Thoracic aorta (tissue), 2 donors: ENCODE results near the gene ATG2A. TPM values are rescaled to one million over a fixed set of nuclear protein-coding genes. Genes with fewer than 3 reads are reported as not detected.

Experiments used
- ATAC-seq: fragments of 150-250 bp; one replicate; pipeline ENCODE4 v1.8.0; 2017; ENCODE audit warnings: low read depth; ENCODE audit not compliant: insufficient number of reproducible peaks, low FRiP score
- DNase-seq: peaks from one replicate; pipeline ENCODE4 v3.0.0-alpha.2; 2020; ENCODE audit warnings: low spot score
- H3K27ac ChIP-seq, 2 donors: fragments of 200-600 bp; sonication (generic); 1 replicate in 1 of 2; 2 replicates in 1 of 2; pipeline ENCODE4 v1.5.1; 2016; ENCODE audit warnings: mild to moderate bottlenecking in 2 of 2, moderate library complexity in 2 of 2
- H3K27me3 ChIP-seq: fragments of 200-600 bp; sonication (generic); replicated peaks from 2 replicates; pipeline ENCODE4 v1.6.0; 2016; ENCODE audit warnings: mild to moderate bottlenecking; ENCODE audit not compliant: insufficient read depth
- H3K36me3 ChIP-seq: fragments of 200-600 bp; sonication (generic); one replicate; pipeline ENCODE4 v1.5.1; 2016
- H3K4me1 ChIP-seq, 2 donors: fragments of 200-600 bp; sonication (generic); 1 replicate in 1 of 2; 2 replicates in 1 of 2; pipeline versions ENCODE4 v1.5.1 to v1.6.0; 2016; ENCODE audit warnings: low read depth in 2 of 2, mild to moderate bottlenecking in 1 of 2; ENCODE audit not compliant: control insufficient read depth in 1 of 2
- H3K4me3 ChIP-seq: fragments of 200-600 bp; sonication (generic); 2 replicates; pipeline ENCODE4 v1.5.1; 2016; ENCODE audit warnings: mild to moderate bottlenecking
- H3K9me3 ChIP-seq: fragments of 200-600 bp; sonication (generic); 2 replicates; pipeline ENCODE4 v1.5.1; 2016
- total RNA-seq, 2 donors: library from RNA; depleted of rRNA; stranded (reverse); fragments of >200 nt; gene quantifications; one replicate each; pipeline versions ENCODE4 v1.1.0 to v1.2.3, GENCODE V29; 2016
- TF ChIP-seq, protein P1 (sequence below): fragments of 200-600 bp; sonication (generic); IDR thresholded peaks from one replicate; pipeline ENCODE4 v1.5.1; 2019; ENCODE audit warnings: antibody characterized with exemption

Gene ATG2A
- total RNA-seq, 2 donors from 2014 or later, result 18.5 to 35.2 TPM

DNA sequence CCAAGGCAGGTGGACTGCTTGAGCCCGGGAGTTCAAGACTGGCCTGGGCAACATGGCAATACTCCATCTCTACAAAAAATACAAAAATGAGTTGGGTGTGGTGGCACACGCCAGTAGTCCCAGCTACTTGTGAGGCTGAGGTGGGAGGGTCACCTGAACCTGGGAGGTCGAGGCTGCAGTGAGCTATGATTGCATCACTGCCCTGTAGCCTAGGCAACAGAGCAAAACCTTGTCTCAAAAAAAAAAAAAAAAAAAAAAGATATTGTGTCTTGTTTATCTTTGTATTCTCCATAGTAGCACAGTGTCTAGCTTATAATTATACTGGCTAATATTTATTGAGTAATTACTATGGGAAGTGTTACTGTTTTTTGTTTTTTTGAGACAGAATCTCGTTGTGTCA is 34.5 kb upstream of the ATG2A start:
- no peak overlapping the region for H3K27ac ChIP-seq
- no peaks in the 10 kb centered on the region for H3K4me1 ChIP-seq
- TF ChIP-seq, protein P1, sequence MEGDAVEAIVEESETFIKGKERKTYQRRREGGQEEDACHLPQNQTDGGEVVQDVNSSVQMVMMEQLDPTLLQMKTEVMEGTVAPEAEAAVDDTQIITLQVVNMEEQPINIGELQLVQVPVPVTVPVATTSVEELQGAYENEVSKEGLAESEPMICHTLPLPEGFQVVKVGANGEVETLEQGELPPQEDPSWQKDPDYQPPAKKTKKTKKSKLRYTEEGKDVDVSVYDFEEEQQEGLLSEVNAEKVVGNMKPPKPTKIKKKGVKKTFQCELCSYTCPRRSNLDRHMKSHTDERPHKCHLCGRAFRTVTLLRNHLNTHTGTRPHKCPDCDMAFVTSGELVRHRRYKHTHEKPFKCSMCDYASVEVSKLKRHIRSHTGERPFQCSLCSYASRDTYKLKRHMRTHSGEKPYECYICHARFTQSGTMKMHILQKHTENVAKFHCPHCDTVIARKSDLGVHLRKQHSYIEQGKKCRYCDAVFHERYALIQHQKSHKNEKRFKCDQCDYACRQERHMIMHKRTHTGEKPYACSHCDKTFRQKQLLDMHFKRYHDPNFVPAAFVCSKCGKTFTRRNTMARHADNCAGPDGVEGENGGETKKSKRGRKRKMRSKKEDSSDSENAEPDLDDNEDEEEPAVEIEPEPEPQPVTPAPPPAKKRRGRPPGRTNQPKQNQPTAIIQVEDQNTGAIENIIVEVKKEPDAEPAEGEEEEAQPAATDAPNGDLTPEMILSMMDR, result no peak
- H3K36me3 ChIP-seq, result no peaks in the 10 kb centered on the region
- H3K9me3 ChIP-seq, result no peaks in the 10 kb centered on the region
- ATAC-seq (no peak), DNase-seq (no peak)
- no peak overlapping the region for H3K4me3 ChIP-seq
- no peaks in the 10 kb centered on the region for H3K27me3 ChIP-seq

DNA sequence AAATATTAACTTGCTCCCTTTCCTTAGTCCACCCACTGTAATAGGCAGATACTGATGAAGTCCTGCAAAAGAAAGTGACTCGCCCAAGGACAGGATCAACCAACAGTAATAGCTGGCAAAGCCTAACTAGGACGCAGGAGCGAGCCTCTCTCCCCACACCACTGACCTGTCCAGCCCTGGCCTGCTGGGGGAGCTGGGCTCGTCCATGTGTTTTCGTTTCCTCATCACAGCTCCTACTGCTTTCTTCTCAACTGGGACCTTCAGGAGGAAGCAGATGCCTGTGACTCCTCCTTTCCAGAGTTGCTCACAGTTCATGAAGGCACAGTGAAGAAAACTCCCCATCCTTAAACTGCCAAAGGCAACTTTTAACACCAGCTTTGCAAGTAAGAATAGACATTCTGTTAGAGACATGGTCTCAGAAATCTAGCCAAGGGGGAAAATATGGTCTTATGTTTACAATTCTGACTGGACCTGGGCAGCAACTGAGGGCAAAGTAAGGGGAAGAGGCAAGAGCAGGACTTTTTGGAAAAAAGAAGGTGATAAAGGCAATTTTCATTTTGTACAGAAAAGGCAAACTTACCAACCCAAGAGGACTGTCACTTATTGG is 30.3 kb upstream of the ATG2A start:
- ATAC-seq (no peak), DNase-seq (no peak)
- Histone ChIP-seq H3K27me3 (no peaks in the 10 kb centered on the region), H3K9me3 (no peaks in the 10 kb centered on the region), H3K4me1 (no peaks in the 10 kb centered on the region), H3K36me3 (no peaks in the 10 kb centered on the region), H3K27ac (no peak overlapping the region), H3K4me3 (no peak overlapping the region)
- TF ChIP-seq, protein P1, result no peak

DNA sequence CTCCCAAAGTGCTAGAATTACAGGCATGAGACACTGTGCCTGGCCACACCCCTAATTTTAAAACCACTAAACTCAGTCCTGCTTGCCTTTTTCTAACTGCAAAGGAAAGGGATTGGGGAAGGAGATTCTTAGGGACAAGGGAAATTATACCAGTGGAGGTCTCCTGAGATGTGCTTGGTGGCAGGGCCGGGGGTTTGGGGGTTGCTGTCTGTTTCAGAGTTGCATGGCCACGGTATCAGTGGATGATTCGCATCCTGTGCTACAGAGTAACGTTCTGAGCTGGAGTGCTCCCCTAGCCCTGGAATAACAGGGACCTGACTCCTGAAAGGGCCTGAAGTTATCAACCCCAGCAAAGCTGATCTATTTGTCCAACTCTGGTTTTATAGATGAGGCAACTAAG is 19.5 kb upstream of the ATG2A start:
- ATAC-seq (no peak), DNase-seq (no peak)
- H3K27ac ChIP-seq, result no peak overlapping the region
- peaks cover 0 to 8% of the 10 kb centered on the region in 2 donors for H3K4me1 ChIP-seq
- no peaks in the 10 kb centered on the region for H3K9me3 ChIP-seq
- TF ChIP-seq, protein P1, result no peak
- H3K36me3 ChIP-seq, result peaks cover 17% of the 10 kb centered on the region
- H3K27me3 ChIP-seq, result no peaks in the 10 kb centered on the region
- H3K4me3 ChIP-seq, result no peak overlapping the region

DNA sequence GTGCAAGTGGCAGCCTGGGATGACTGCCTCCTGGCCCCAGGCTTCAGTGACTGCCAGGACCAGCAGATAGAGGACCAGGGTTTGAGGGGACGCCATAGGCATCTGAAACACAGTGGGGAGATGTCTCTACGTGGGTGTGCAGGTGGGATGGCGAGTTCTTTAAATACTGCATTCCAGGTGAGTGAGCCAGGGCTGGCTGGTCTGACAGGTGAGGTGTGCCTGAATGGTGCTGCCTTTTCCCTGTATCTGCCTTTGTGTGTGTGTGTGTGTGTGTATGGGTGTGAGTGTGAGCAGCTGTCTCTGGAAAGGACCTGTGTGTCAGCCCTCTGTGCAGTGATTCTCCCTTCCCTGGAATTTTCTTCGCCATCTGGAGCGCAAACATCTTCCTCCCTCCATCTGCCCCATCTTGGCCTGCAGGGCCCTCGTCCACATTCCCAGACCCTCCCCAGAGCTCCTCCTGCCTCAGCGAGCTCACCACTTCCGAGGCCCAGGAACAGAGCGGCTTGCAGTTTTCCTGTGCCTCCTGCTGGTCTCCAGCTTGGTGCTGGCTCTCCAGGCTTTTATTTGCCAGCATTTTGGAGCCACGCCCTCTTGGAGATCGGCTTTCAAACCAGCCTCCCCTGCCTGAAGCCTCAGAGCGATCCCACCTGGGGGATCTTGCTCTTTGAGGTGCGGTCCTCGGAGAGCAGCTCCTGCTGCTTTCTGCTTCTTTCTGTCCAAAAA is 18.5 kb upstream of the ATG2A start, which contains the start of gene GPHA2:
TSS of gene GPHA2 (minus strand) at position 535 of the 723 bp plus-strand sequence. CDS start at position 102, 433 bp downstream.
- no peak for ATAC-seq
- TF ChIP-seq, protein P1, result no peak
- Histone ChIP-seq H3K4me1 (peaks cover 0 to 8% of the 10 kb centered on the region in 2 donors), H3K27me3 (no peaks in the 10 kb centered on the region), H3K36me3 (peaks cover 28% of the 10 kb centered on the region), H3K9me3 (no peaks in the 10 kb centered on the region), H3K27ac (no peak within 1 kb of the TSS), H3K4me3 (no peak within 1 kb of the TSS)
- DNase-seq, result no peak

DNA sequence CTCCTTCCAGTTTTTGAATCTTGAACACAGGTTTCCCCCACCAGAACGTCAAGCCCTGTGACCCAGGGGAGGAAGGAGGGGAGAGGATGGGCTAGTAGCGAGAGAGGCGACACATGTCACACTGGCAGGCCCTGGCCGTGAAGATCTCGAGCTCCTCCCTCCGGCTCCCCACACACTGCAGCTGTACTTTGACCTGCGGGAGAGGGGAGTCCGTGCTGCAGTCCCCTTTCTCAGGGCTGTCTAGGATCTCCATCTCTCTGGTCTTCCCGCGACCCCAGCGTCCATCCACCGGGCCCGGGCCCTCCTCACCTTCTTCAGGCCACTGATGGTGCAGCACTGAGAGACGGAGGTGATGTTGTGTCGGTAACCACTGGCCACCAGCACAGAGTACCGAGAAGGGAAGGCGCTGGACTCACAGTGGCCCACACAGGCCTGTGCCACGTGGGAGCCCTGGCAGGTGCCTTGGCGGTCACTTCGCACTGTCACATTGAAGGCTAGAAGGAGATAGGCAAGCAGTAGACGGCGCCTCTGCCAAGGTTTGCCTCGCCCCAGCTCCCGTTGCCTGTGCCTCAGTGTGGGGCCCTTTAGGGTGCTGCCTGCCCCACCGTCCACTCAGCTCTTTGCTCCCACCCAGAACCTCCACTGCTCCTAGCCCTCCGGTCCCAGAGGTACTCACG is 17.8 kb upstream of the ATG2A start:
- Histone ChIP-seq H3K36me3 (peaks cover 35% of the 10 kb centered on the region), H3K4me3 (no peak overlapping the region), H3K4me1 (peaks cover 0 to 7% of the 10 kb centered on the region in 2 donors), H3K27me3 (no peaks in the 10 kb centered on the region), H3K27ac (no peak overlapping the region), H3K9me3 (no peaks in the 10 kb centered on the region)
- ATAC-seq (no peak), DNase-seq (no peak)
- TF ChIP-seq, protein P1, result no peak
